HG02678 (cell line): ENCODE measurements around the gene CAT.

Experiments
- ATAC-seq: cut with Tn5 transposase; IDR thresholded peaks from one replicate; pipeline ENCODE4 v1.9.1; 2021; ENCODE audit warnings: mild to moderate bottlenecking, moderate library complexity; ENCODE audit not compliant: unreplicated experiment

CAT gene

GRCh38 chr11:34519595-34520235 is 81.0 kb downstream of the CAT start:
- ATAC-seq, result no peak

- no peak for ATAC-seq
Measured at GRCh38 chr11:34521265-34521664, 82.5 kb downstream of the CAT start.
